SK-N-MC (cell line): ENCODE results near the gene DUS4L.

Experiments
- EZH2 ChIP-seq: fragments of 200-600 bp; sonication (generic); IDR thresholded peaks from one replicate; pipeline ENCODE4 v1.6.1; 2017; ENCODE audit warnings: antibody characterized with exemption
- POLR2AphosphoS5 ChIP-seq: IDR thresholded peaks from 2 replicates; pipeline ENCODE4 v1.6.1; 2012; ENCODE audit warnings: mild to moderate bottlenecking, low read depth, low read length, borderline replicate concordance

DNA sequence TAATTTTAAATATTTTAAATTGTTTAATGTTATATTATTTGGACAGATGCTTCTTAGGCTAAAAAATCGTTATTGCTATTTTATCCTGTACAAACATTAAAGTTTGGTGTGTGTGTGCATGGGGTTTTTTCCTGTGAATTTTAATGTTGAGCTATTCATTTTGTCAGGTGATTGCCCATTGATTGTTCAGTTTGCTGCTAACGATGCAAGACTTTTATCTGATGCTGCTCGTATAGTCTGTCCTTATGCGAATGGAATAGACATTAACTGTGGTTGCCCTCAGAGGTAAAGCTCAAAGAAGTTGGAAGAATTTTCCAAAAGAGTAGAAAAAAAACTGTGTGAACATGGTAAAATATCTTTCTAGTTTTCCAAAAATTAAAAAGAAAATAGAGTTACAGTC, 9.8 kb downstream of the DUS4L start:
- TF ChIP-seq EZH2 (no peak), POLR2AphosphoS5 (no peak)
